ENCODE data around the gene DUOXA2. TPM values are rescaled to one million over a fixed set of nuclear protein-coding genes. Genes with fewer than 3 reads are reported as not detected.

Gene DUOXA2
- total and polyA plus RNA-seq, 2 donors (not counting 1 experiment from before 2014, with no cell fraction given): not detected

GRCh38 chr15:45118131-45118588, 4.0 kb downstream of the DUOXA2 start:
- TF ChIP-seq CTCF (conservative IDR thresholded peaks at IDR 0.05 in 1 of 2, IDR thresholded peaks at IDR 0.05 in 1 of 2; ENCODE audit: low read depth in 1 of 2, low read length in 2 of 2) (peak; percentile 99 to 100), EZH2 (IDR thresholded peaks at IDR 0.05; ENCODE audit: low read length, missing control alignments) (no peak)

GRCh38 chr15:45118996-45119395, 4.9 kb downstream of the DUOXA2 start:
- H3K4me3 ChIP-seq (replicated peaks in 1 of 4; ENCODE audit: control extremely low read depth in 1 of 4, insufficient read depth in 1 of 4, low read depth in 3 of 4, low read length in 4 of 4): no peak overlapping the region
- no peak overlapping the region for H2AFZ ChIP-seq (ENCODE audit: low read length)
- H3K36me3 ChIP-seq (ENCODE audit: control insufficient read depth, insufficient read depth, low read length): no peaks in the 10 kb centered on the region
- H3K27ac ChIP-seq (ENCODE audit: insufficient read depth, low read length): no peak overlapping the region
- no peaks in the 10 kb centered on the region for H3K9me3 ChIP-seq (ENCODE audit: control insufficient read depth, insufficient read depth, low read depth, low read length)
- no peak for DNase-seq (ENCODE audit: low read depth in 2 of 2)
- no peak overlapping the region for H3K9ac ChIP-seq (ENCODE audit: insufficient read depth, low read length)
- no peak overlapping the region for H3K4me2 ChIP-seq (ENCODE audit: extremely low read depth, insufficient read depth, low read length)
- H3K27me3 ChIP-seq (ENCODE audit: control insufficient read depth, insufficient read depth, low read length): peaks cover 42% of the 10 kb centered on the region
- H3K79me2 ChIP-seq (ENCODE audit: control insufficient read depth, insufficient read depth, low read length): no peaks in the 10 kb centered on the region
- TF ChIP-seq EZH2 (IDR thresholded peaks at IDR 0.05; ENCODE audit: low read length, missing control alignments): no peak
- H3K4me1 ChIP-seq (ENCODE audit: control insufficient read depth, extremely low read depth, insufficient read depth, low read length): peaks cover 2% of the 10 kb centered on the region
- H4K20me1 ChIP-seq (ENCODE audit: control insufficient read depth, extremely low read depth, insufficient read depth, low read length): no peaks in the 10 kb centered on the region

More at GRCh38 chr15:45118131-45118588, 4.0 kb downstream of the DUOXA2 start:
- no peaks in the 10 kb centered on the region for H3K9me3 ChIP-seq (ENCODE audit: control insufficient read depth, insufficient read depth, low read depth, low read length)
- H3K9ac ChIP-seq (ENCODE audit: insufficient read depth, low read length): no peak overlapping the region
- H3K27me3 ChIP-seq (ENCODE audit: control insufficient read depth, insufficient read depth, low read length): peaks cover 46% of the 10 kb centered on the region
- no peak overlapping the region for H2AFZ ChIP-seq (ENCODE audit: low read length)
- H3K79me2 ChIP-seq (ENCODE audit: control insufficient read depth, insufficient read depth, low read length): no peaks in the 10 kb centered on the region
- no peaks in the 10 kb centered on the region for H3K36me3 ChIP-seq (ENCODE audit: control insufficient read depth, insufficient read depth, low read length)
- no peaks in the 10 kb centered on the region for H4K20me1 ChIP-seq (ENCODE audit: control insufficient read depth, extremely low read depth, insufficient read depth, low read length)
- H3K4me3 ChIP-seq (replicated peaks in 1 of 4; ENCODE audit: control extremely low read depth in 1 of 4, insufficient read depth in 1 of 4, low read depth in 3 of 4, low read length in 4 of 4): no peak overlapping the region
- H3K4me1 ChIP-seq (ENCODE audit: control insufficient read depth, extremely low read depth, insufficient read depth, low read length): peaks cover 2% of the 10 kb centered on the region
- peak; percentile 82 to 89 for DNase-seq (ENCODE audit: low read depth in 2 of 2)
- H3K27ac ChIP-seq (ENCODE audit: insufficient read depth, low read length): no peak overlapping the region
- H3K4me2 ChIP-seq (ENCODE audit: extremely low read depth, insufficient read depth, low read length): no peak overlapping the region

- H3K4me3 ChIP-seq (replicated peaks in 1 of 4; ENCODE audit: control extremely low read depth in 1 of 4, insufficient read depth in 1 of 4, low read depth in 3 of 4, low read length in 4 of 4): no peak overlapping the region
- no peaks in the 10 kb centered on the region for H3K79me2 ChIP-seq (ENCODE audit: control insufficient read depth, insufficient read depth, low read length)
- H3K9me3 ChIP-seq (ENCODE audit: control insufficient read depth, insufficient read depth, low read depth, low read length): no peaks in the 10 kb centered on the region
- no peak overlapping the region for H3K27ac ChIP-seq (ENCODE audit: insufficient read depth, low read length)
- H2AFZ ChIP-seq (ENCODE audit: low read length): no peak overlapping the region
- peaks cover 33% of the 10 kb centered on the region for H3K27me3 ChIP-seq (ENCODE audit: control insufficient read depth, insufficient read depth, low read length)
- no peak for DNase-seq (ENCODE audit: low read depth in 2 of 2)
- no peaks in the 10 kb centered on the region for H4K20me1 ChIP-seq (ENCODE audit: control insufficient read depth, extremely low read depth, insufficient read depth, low read length)
- H3K4me1 ChIP-seq (ENCODE audit: control insufficient read depth, extremely low read depth, insufficient read depth, low read length): peaks cover 2% of the 10 kb centered on the region
- no peak overlapping the region for H3K9ac ChIP-seq (ENCODE audit: insufficient read depth, low read length)
- H3K4me2 ChIP-seq (ENCODE audit: extremely low read depth, insufficient read depth, low read length): no peak overlapping the region
- H3K36me3 ChIP-seq (ENCODE audit: control insufficient read depth, insufficient read depth, low read length): no peaks in the 10 kb centered on the region
- TF ChIP-seq CTCF (conservative IDR thresholded peaks at IDR 0.05 in 1 of 2, IDR thresholded peaks at IDR 0.05 in 1 of 2; ENCODE audit: low read depth in 1 of 2, low read length in 2 of 2) (no peak), EZH2 (IDR thresholded peaks at IDR 0.05; ENCODE audit: low read length, missing control alignments) (no peak)
Measured at GRCh38 chr15:45120081-45120972, 6.2 kb downstream of the DUOXA2 start.
